HCT116 (cell line): ENCODE data around the gene KIAA2012. TPM values are rescaled to one million over a fixed set of nuclear protein-coding genes. Genes with fewer than 3 reads are reported as not detected.

Experiments used
- ATAC-seq: fragments of 200-7000 bp; cut with Tn5 transposase; 2 replicates; pipeline ENCODE4 v1.9.1; 2020; ENCODE audit warnings: mild to moderate bottlenecking, moderate library complexity
- BruUV-seq: library from RNA; stranded (reverse); fragments of 400-500 nt; replicated peaks from 2 replicates; lab custom pipeline; 2021; lab: Mats Ljungman, UMichigan
- CTCF ChIA-PET: fragments of 300-600 bp; sonication (Branson Sonifier 250); formaldehyde crosslinking; loops from one replicate; lab custom pipeline; 2021; ENCODE audit warnings: antibody characterized with exemption; lab: Charles Lee
- POLR2A ChIA-PET: fragments of 300-600, 350-600 bp; sonication (Branson Sonifier 250); formaldehyde crosslinking; loops from one replicate; lab custom pipeline; 2021; ENCODE audit warnings: antibody characterized with exemption; lab: Charles Lee
- RAD21 ChIA-PET, 2 experiments: fragments of 300-600 bp; sonication (Branson Sonifier 250); formaldehyde crosslinking; loops; one replicate each; lab custom pipeline; 2023; ENCODE audit warnings: low total read pairs in 2 of 2; ENCODE audit not compliant: uncharacterized antibody in 2 of 2, unreplicated experiment in 2 of 2, low non-redundant PET in 1 of 2; lab: Charles Lee
- DNase-seq: peaks from one replicate; pipeline ENCODE4 v3.0.0-alpha.2; 2010; ENCODE audit warnings: low read depth, low spot score
- H2AFZ ChIP-seq: fragments of 200-600 bp; shearing (Covaris generic), sonication (generic); 2 replicates; pipeline ENCODE4 v1.6.1; 2017; ENCODE audit warnings: low read depth, mixed run types, mixed read lengths, antibody characterized with exemption, low read length; ENCODE audit not compliant: poor library complexity, severe bottlenecking
- H3K27ac ChIP-seq: 2 replicates; pipeline ENCODE4 v1.5.1; 2012; ENCODE audit warnings: low read depth, low read length
- H3K27me3 ChIP-seq: fragments of 200-600 bp; sonication (generic); 2 replicates; pipeline ENCODE4 v1.6.1; 2016; ENCODE audit warnings: mixed run types, low read length, mixed read lengths; ENCODE audit not compliant: insufficient read depth
- H3K36me3 ChIP-seq, 2 experiments: fragments of 200-500 bp in 1 of 2; fragments of 200-600 bp in 1 of 2; sonication (Bioruptor generic) in 1 of 2; sonication (generic) in 1 of 2; 2 replicates each; pipeline versions ENCODE4 v1.5.1 to v1.6.1; 2014 to 2016; ENCODE audit warnings: low read length in 2 of 2, inconsistent platforms in 1 of 2, mixed read lengths in 1 of 2, mixed run types in 1 of 2; ENCODE audit not compliant: insufficient read depth in 2 of 2, control insufficient read depth in 1 of 2
- H3K4me1 ChIP-seq, 2 experiments: fragments of 200-600 bp in 1 of 2; sonication (generic) in 1 of 2; 2 replicates each; pipeline versions ENCODE4 v1.5.1 to v1.6.1; 2012 to 2017; ENCODE audit warnings: low read length in 2 of 2, inconsistent platforms in 1 of 2, mild to moderate bottlenecking in 1 of 2, mixed read lengths in 1 of 2, mixed run types in 1 of 2, moderate library complexity in 1 of 2; ENCODE audit not compliant: insufficient read depth in 2 of 2, control insufficient read depth in 1 of 2
- H3K4me2 ChIP-seq: fragments of 200-600 bp; sonication (generic); 2 replicates; pipeline ENCODE4 v1.6.1; 2017; ENCODE audit warnings: mixed run types, low read length, mixed read lengths
- H3K4me3 ChIP-seq, 2 experiments: fragments of 200-600 bp in 1 of 2; sonication (generic) in 1 of 2; replicated peaks in 1 of 2; 2 replicates each; pipeline ENCODE4 v1.5.1; 2011 to 2016; ENCODE audit warnings: low read length in 2 of 2, control low read depth in 1 of 2, low read depth in 1 of 2, mild to moderate bottlenecking in 1 of 2, mixed read lengths in 1 of 2, mixed run types in 1 of 2
- H3K79me2 ChIP-seq: fragments of 200-600 bp; sonication (generic); 2 replicates; pipeline ENCODE4 v1.6.1; 2017; ENCODE audit warnings: mild to moderate bottlenecking, mixed run types, low read length, moderate library complexity, mixed read lengths; ENCODE audit not compliant: insufficient read depth
- H3K9ac ChIP-seq: fragments of 200-600 bp; sonication (generic); 2 replicates; pipeline ENCODE4 v1.6.1; 2016; ENCODE audit warnings: low read length, mixed read lengths
- H3K9me2 ChIP-seq: fragments of 200-600 bp; sonication (generic), shearing (Covaris generic); 2 replicates; pipeline ENCODE4 v1.6.1; 2017; ENCODE audit warnings: mixed run types, mild to moderate bottlenecking, moderate library complexity; ENCODE audit not compliant: insufficient read depth
- H3K9me3 ChIP-seq, 2 experiments: fragments of 200-500 bp in 1 of 2; fragments of 200-600 bp in 1 of 2; sonication (Bioruptor generic) in 1 of 2; sonication (generic) in 1 of 2; 2 replicates each; pipeline ENCODE4 v1.6.1; 2014 to 2017; ENCODE audit warnings: low read length in 2 of 2, mixed read lengths in 2 of 2, inconsistent platforms in 1 of 2, low read depth in 1 of 2, mild to moderate bottlenecking in 1 of 2, mixed run types in 1 of 2, moderate library complexity in 1 of 2; ENCODE audit not compliant: control insufficient read depth in 1 of 2, insufficient read depth in 1 of 2
- H4K20me1 ChIP-seq: fragments of 200-600 bp; sonication (generic), shearing (Covaris generic); 2 replicates; pipeline ENCODE4 v1.6.1; 2017; ENCODE audit warnings: mixed run types, mild to moderate bottlenecking, moderate library complexity; ENCODE audit not compliant: insufficient read depth
- CEBPB ChIP-seq: IDR thresholded peaks from 2 replicates; pipeline ENCODE4 v1.6.1; 2012; ENCODE audit warnings: low read depth
- EGR1 ChIP-seq: IDR thresholded peaks from 2 replicates; pipeline ENCODE4 v1.6.1; 2012; ENCODE audit warnings: low read depth
- ELF1 ChIP-seq: IDR thresholded peaks from 2 replicates; pipeline ENCODE4 v1.6.1; 2012; ENCODE audit warnings: low read depth, borderline replicate concordance
- EZH2phosphoT487 ChIP-seq: fragments of 200-600 bp; IDR thresholded peaks from 2 replicates; pipeline ENCODE4 v1.6.1; 2018; ENCODE audit warnings: antibody characterized with exemption, borderline replicate concordance
- POLR2A ChIP-seq: IDR thresholded peaks from 2 replicates; pipeline ENCODE4 v1.7.0; 2011; ENCODE audit warnings: borderline replicate concordance; ENCODE audit not compliant: insufficient read depth, insufficient read length; ENCODE audit errors: extremely low read depth
- POLR2AphosphoS5 ChIP-seq: IDR thresholded peaks from 2 replicates; pipeline ENCODE4 v1.6.1; 2011; ENCODE audit warnings: mild to moderate bottlenecking, low read depth, low read length, moderate library complexity
- RAD21 ChIP-seq: IDR thresholded peaks from 2 replicates; pipeline ENCODE4 v1.6.1; 2012; ENCODE audit warnings: low read depth, mild to moderate bottlenecking
- TCF7L2 ChIP-seq: IDR thresholded peaks from 2 replicates; pipeline ENCODE4 v1.7.0; 2011; ENCODE audit warnings: borderline replicate concordance, inconsistent platforms; ENCODE audit not compliant: insufficient read depth, insufficient read length; ENCODE audit errors: extremely low read depth
- ZBTB33 ChIP-seq: IDR thresholded peaks from 2 replicates; pipeline ENCODE4 v1.6.1; 2011; ENCODE audit warnings: mild to moderate bottlenecking, low read length, moderate library complexity; ENCODE audit not compliant: insufficient replicate concordance; ENCODE audit errors: extremely low read depth
- ZNF274 ChIP-seq: fragments of 200-500 bp; sonication (Bioruptor generic); IDR thresholded peaks from 2 replicates; pipeline ENCODE4 v1.6.1; 2014; ENCODE audit warnings: mild to moderate bottlenecking, low read depth, low read length, inconsistent platforms
- intact Hi-C: fragments of 100-400 bp; cut with micrococcal nuclease; formaldehyde crosslinking; loops from 2 replicates; pipeline ENCODE4 v1.10.0; 2022
- total RNA-seq: library from RNA; stranded (reverse); gene quantifications from one replicate; pipeline ENCODE4 v1.2.1, GENCODE V29; 2021; ENCODE audit not compliant: unreplicated experiment
- TF ChIP-seq, protein P1 (sequence below): IDR thresholded peaks from 2 replicates; pipeline ENCODE4 v1.6.1; 2012
- TF ChIP-seq, protein P2 (sequence below), 3 experiments: fragments of 200-600 bp in 1 of 3; sonication (generic) in 1 of 3; IDR thresholded peaks in 2 of 3; conservative IDR thresholded peaks in 1 of 3; 2 replicates each; pipeline ENCODE4 v1.5.1; 2012 to 2017; ENCODE audit warnings: low read depth in 2 of 3, low read length in 2 of 3, antibody characterized with exemption in 1 of 3, borderline replicate concordance in 1 of 3, control low read depth in 1 of 3, mild to moderate bottlenecking in 1 of 3, mixed read lengths in 1 of 3, mixed run types in 1 of 3, moderate library complexity in 1 of 3; ENCODE audit not compliant: insufficient read depth in 1 of 3
- TF ChIP-seq, protein P3 (sequence below): IDR thresholded peaks from 2 replicates; pipeline ENCODE4 v1.6.1; 2012; ENCODE audit warnings: low read depth

Gene KIAA2012
- total RNA-seq, 1 experiment from 2014 or later = not detected

- no peak for ATAC-seq
- Histone ChIP-seq H3K9me2 (no peaks in the 10 kb centered on the region), H3K79me2 (no peaks in the 10 kb centered on the region), H3K27ac (no peak overlapping the region), H3K36me3 (no peaks in the 10 kb centered on the region)
- BruUV-seq = no TSS peak
- RAD21 ChIA-PET = no interaction called here
- intact Hi-C loops = no loop called here
- TF ChIP-seq RAD21 (no peak), ZNF274 (no peak), POLR2AphosphoS5 (no peak), POLR2A (no peak), CEBPB (no peak), EGR1 (no peak), ZBTB33 (no peak), TCF7L2 (no peak), ELF1 (no peak), EZH2phosphoT487 (no peak)
- TF ChIP-seq, protein P1, sequence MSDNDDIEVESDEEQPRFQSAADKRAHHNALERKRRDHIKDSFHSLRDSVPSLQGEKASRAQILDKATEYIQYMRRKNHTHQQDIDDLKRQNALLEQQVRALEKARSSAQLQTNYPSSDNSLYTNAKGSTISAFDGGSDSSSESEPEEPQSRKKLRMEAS = no peak
- TF ChIP-seq, protein P2, sequence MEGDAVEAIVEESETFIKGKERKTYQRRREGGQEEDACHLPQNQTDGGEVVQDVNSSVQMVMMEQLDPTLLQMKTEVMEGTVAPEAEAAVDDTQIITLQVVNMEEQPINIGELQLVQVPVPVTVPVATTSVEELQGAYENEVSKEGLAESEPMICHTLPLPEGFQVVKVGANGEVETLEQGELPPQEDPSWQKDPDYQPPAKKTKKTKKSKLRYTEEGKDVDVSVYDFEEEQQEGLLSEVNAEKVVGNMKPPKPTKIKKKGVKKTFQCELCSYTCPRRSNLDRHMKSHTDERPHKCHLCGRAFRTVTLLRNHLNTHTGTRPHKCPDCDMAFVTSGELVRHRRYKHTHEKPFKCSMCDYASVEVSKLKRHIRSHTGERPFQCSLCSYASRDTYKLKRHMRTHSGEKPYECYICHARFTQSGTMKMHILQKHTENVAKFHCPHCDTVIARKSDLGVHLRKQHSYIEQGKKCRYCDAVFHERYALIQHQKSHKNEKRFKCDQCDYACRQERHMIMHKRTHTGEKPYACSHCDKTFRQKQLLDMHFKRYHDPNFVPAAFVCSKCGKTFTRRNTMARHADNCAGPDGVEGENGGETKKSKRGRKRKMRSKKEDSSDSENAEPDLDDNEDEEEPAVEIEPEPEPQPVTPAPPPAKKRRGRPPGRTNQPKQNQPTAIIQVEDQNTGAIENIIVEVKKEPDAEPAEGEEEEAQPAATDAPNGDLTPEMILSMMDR (IDR thresholded peaks at IDR 0.05 in 2 of 3, conservative IDR thresholded peaks at IDR 0.05 in 1 of 3; ENCODE audit: borderline replicate concordance in 1 of 3, insufficient read depth in 1 of 3, low read depth in 2 of 3, low read length in 2 of 3) = no peak
- TF ChIP-seq, protein P3, sequence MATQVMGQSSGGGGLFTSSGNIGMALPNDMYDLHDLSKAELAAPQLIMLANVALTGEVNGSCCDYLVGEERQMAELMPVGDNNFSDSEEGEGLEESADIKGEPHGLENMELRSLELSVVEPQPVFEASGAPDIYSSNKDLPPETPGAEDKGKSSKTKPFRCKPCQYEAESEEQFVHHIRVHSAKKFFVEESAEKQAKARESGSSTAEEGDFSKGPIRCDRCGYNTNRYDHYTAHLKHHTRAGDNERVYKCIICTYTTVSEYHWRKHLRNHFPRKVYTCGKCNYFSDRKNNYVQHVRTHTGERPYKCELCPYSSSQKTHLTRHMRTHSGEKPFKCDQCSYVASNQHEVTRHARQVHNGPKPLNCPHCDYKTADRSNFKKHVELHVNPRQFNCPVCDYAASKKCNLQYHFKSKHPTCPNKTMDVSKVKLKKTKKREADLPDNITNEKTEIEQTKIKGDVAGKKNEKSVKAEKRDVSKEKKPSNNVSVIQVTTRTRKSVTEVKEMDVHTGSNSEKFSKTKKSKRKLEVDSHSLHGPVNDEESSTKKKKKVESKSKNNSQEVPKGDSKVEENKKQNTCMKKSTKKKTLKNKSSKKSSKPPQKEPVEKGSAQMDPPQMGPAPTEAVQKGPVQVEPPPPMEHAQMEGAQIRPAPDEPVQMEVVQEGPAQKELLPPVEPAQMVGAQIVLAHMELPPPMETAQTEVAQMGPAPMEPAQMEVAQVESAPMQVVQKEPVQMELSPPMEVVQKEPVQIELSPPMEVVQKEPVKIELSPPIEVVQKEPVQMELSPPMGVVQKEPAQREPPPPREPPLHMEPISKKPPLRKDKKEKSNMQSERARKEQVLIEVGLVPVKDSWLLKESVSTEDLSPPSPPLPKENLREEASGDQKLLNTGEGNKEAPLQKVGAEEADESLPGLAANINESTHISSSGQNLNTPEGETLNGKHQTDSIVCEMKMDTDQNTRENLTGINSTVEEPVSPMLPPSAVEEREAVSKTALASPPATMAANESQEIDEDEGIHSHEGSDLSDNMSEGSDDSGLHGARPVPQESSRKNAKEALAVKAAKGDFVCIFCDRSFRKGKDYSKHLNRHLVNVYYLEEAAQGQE = no peak
- TF ChIP-seq, all 23 proteins: peak for 0
- no peak overlapping the region for H3K4me3 ChIP-seq
- H3K4me2 ChIP-seq = no peak overlapping the region
- H3K27me3 ChIP-seq = no peaks in the 10 kb centered on the region
- POLR2A ChIA-PET = no interaction called here
- H3K9me3 ChIP-seq = peaks cover 0 to 3% of the 10 kb centered on the region in 2 experiments; a peak in 1 of 4 replicates
- H3K4me1 ChIP-seq = no peaks in the 10 kb centered on the region
- H3K9ac ChIP-seq = no peak overlapping the region
- DNase-seq = no peak
- no peak overlapping the region for H2AFZ ChIP-seq
- CTCF ChIA-PET = no interaction called here
- H4K20me1 ChIP-seq = no peaks in the 10 kb centered on the region
Measured at GRCh38 chr2:202079310-202079709, 6.3 kb downstream of the KIAA2012 start.
